GM18508 (cell line): ENCODE results near the gene CACNG1.
"Not testable (repeated sequence)": the region's sequence is repeated elsewhere in the genome, so short reads cannot be mapped to it uniquely, and the experiment has no call there.

Source experiments
- ATAC-seq: cut with Tn5 transposase; IDR thresholded peaks from one replicate; pipeline ENCODE4 v1.9.1; 2021; ENCODE audit warnings: moderate number of reproducible peaks; ENCODE audit not compliant: insufficient read depth, unreplicated experiment

CACNG1 gene

DNA sequence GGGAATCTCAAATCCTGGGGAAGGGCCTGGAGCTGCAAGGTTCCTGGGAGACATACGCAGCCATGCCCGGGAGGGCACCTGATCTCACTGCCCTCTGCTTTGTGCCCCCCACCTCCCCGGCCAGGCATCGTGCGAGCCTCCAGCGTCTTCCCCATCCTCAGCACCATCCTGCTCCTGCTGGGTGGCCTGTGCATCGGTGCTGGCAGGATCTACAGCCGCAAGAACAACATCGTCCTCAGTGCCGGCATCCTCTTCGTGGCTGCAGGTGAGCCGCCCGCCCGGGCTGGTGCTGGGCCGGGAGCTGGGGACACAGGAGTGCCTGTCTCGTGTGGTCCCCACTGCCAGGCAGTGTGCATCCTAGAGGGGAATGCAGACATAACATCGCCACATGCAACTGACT, 19.6 kb upstream of the CACNG1 start:
- no peak for ATAC-seq

DNA sequence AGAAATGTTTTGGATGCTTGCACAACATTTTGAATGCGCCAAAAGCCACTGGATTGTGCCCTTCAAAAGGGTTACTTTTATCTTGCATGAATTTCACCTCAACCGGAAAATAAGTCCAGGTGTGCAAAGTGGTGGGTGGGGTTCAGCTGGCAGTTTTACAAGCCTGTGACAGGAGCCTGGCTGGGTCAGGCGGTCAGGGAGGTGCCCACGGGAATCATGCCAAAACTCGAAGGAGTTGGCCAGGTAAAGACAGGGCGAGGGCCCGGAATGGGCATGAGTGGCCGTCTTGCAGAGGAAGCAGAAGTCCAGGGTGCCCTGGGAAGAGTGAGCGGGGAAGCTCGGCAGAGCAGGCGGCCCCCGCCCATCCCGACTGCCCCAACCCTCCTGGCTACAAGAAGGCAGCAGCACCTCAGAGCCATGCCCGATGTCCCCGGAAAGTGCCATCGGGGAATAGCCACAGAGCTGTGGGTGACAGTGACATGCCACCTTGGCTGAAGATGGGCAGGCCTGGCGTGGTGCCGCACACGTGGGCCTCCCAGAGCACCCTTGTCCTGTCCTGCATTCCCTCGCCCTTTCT, 19.1 kb upstream of the CACNG1 start:
- no peak for ATAC-seq

DNA sequence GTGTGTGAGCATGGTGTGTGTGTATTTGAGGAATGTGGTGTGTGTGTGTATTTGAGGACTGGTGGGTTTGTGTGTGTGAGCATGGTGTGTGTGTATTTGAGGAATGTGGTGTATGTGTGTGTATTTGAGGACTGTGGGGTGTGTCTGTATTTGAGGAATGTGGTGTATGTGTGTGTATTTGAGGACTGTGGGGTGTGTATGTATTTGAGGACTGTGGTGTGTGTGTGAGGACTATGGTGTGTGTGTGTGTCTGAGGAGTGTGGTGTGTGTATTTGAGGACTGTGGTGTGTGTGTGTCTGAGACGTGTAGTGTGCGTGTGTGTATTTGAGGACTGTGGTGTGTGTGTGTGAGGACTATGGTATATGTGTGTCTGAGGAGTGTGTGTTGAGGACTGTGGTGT, 18.0 kb upstream of the CACNG1 start:
- ATAC-seq: no peak

DNA sequence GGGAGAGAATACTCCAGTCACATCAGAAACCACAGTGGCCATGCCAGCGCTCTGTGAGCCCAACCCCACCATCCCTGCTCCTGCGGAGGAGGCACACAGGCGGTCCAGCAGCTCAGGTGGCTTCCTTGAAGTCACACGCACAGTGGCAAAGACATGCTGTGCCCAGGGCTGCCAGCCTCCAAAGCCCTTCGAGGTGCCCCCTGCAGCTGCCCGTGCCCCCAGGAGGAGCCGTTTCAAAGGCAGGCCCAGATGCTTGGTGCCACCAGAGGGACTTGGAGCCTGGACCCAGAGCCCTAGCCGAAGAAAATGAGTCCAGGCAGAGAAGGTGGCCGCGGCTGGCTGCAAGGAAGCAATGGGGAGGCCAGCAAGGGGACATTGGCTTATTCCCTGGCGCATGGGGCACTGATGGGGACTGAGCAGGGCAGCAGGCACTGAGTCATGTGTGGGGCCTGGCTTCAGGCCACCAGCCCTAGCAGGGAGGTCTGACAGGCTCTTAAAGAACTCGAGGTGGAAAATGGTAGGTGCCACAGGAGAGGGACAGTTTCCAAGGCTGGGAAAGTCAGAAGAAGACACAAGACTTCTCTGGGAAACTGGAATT, 17.2 kb upstream of the CACNG1 start:
- no peak for ATAC-seq

DNA sequence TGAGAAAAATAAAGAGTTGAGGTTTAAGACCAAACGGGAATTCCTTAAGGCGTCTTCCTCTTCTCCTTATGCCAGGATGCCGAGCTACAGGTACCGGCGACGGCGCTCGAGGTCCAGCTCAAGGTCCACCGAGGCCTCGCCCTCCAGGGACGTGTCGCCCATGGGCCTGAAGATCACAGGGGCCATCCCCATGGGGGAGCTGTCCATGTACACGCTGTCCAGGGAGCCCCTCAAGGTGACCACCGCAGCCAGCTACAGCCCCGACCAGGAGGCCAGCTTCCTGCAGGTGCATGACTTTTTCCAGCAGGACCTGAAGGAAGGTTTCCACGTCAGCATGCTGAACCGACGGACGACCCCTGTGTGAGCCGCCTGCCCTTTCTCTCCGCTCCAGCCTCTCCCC, 13.7 kb upstream of the CACNG1 start:
- ATAC-seq: no peak

DNA sequence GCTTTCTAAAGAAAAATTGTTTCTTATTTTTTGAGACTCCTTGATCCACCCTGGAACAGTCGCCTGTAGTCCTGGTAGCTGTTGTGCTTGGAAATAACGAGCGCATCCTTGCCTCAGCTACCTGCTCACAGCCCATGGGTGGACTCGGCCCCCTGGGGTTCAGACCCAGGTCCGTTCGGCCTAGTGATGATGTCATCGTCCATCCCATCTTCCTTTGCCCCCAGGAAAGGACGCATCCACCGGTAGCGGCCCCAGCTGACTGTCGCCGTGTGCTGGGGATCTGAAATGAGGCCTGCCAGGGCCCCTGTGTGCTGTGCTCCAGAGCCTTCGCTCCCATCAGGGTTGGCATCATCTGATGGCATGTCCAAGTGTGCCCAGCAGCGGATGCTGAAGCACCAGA, 12.0 kb upstream of the CACNG1 start:
- no peak for ATAC-seq

DNA sequence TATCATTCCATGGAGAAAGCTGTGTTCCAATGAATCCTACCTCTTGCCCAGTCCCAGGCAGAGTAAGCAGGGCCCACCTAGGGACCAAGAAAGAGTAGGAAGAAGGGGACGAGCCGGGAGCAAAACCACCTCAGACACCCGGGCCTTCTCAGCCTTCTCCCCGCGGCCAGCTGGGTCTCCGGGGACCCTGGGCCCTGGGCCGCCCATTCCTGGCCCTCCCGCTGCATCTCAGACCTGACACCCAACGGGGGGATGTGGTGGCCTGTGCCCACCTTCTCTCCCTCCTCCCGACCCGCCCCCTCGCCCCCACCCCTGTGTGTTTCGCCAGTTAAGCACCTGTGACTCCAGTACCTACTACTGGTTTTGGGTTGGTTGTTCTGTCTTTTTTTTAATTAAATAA, 11.4 kb upstream of the CACNG1 start:
- no peak for ATAC-seq

DNA sequence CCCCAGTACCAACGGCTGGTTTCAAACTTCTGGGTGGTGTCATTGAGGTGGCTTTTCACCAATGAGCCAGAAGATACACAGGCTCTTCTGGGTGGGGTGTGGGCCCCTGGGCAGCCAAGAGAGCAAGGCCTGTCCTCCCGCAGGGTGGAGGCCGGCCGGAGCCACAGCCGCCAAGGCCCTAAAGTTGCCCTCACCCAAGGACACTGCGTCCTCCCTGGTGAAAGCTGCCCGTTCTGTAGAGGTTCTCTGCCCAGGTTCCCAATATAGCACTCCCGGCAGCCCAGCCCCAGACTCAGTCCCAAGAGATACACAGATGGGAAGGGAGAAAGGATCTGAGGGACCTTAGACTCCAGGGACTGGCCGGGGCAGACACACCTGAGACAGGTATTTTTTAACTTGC, 10.7 kb upstream of the CACNG1 start:
- ATAC-seq: no peak

DNA sequence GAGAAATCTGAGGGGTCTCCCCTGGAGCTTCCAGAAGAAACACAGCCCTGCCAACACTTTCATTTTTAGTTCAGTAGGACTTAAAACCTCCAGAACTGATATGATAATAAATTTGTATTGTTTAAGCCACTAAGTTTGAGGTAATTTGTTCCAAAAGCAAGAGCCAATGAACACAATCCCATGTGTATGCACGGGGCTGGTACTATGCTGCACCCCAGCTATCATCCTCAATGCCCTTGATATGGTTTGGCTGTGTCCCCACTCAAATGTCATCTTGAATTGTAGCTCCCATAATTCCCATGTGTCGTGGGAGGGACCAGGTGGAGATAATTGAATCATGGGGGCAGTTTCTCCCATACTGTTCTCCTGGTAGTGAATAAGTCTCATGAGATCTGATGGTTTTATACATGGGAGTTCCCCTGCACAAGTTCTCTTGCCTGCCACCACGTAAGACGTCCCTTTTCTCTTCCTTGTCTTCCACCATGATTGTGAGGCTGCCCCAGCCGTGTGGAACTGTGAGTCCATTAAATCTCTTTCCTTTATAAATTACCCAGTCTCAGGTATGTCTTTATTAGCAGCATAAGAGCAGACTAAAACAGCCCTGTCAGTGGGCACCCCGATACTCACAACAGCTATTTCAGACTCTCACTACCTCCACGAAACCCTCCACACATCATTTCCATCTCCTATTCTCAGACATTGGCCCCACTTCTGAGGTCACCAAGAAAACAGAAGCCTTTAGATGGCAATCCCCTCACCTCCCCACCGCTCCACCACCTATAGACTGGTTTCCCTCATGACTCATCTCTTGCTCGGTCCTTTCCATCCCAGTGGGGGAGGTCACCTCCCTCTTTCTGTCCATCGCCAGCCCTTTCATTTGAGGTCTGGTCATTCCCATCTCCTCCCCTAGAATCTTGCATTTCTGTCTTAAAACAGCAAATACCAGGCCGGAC, 8.9 kb upstream of the CACNG1 start:
- peak; percentile 60 for ATAC-seq

DNA sequence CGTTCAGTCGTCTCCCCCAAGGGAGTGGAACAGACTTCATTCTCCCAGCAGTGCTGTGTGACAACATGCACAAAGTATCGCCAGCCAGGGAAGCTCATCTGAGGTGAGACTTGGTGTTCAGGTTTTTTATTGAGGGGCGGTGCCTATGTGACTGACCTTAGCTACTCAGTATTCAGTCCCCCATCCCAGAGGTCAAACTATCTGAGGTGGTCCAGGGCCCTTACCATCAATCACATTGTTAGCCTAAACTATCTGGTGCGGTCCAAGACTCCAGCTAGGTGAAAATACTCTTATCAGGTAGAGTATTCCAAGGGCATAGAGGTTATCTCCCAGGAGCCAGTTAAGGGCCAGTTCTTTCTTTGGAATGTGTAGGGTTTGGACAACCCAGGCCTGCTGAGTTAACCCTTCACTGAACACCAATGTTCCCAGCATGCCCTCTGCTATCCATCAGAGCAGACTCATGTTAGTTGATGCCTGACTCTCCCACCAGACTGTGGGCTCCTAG, 5.4 kb upstream of the CACNG1 start:
- no peak for ATAC-seq

DNA sequence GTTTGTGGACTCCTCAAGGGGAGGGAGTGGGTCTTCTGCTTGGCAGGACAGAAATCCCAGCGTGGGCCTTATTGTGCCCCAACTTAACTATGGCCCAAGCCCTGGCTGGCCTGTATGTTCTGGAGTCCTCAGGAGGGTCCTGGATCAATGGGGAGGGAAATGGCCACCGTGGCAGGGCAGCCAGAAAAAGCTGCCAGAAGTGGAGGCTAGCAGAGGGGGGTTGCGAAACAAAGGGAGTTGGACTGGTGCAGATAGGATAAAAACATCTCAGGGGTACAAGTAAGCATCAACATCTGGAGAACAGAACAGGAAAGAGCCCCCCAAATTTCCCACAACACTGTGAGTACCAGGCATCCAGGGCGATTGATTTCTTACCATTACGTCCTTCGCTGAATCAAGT, 3.7 kb upstream of the CACNG1 start:
- no peak for ATAC-seq

DNA sequence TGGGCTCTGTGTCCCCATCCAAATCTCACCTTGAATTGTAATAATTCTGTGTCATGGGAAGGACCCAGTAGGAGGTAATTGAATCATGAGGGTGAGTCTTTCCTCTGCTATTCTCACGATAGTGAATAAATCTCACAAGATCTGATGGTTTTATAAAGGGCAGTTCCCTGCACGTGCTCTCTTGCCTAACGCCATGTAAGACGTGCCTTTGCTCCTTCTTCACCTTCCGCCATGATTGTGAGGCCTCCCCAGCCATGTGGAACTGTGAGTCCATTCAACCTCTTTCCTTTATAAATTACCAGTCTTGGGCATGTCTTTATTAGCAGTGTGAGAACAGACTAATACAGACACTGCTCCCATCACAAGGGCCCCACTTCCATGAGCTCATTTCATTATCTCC, 3.2 kb upstream of the CACNG1 start:
- not testable (repeated sequence) for ATAC-seq

DNA sequence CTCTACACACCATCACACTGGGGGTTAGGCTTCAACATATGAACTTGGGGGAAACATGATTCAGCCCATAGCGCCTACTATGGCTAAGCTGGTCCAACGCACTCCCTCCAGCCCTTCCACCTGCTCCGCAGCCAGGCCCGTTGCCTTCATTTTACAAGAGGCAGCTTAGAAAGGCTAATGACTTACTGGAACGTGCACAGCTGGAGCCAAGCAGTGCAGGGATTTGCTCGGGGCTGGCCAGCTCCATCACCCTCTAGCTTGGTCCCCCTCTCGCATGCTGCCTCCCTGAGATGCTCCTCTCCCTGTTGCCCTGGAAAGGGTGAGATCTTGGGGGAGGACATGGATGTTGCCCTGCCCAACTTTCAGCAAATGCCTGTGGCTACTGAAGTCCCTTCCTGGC, 2.8 kb upstream of the CACNG1 start:
- no peak for ATAC-seq

DNA sequence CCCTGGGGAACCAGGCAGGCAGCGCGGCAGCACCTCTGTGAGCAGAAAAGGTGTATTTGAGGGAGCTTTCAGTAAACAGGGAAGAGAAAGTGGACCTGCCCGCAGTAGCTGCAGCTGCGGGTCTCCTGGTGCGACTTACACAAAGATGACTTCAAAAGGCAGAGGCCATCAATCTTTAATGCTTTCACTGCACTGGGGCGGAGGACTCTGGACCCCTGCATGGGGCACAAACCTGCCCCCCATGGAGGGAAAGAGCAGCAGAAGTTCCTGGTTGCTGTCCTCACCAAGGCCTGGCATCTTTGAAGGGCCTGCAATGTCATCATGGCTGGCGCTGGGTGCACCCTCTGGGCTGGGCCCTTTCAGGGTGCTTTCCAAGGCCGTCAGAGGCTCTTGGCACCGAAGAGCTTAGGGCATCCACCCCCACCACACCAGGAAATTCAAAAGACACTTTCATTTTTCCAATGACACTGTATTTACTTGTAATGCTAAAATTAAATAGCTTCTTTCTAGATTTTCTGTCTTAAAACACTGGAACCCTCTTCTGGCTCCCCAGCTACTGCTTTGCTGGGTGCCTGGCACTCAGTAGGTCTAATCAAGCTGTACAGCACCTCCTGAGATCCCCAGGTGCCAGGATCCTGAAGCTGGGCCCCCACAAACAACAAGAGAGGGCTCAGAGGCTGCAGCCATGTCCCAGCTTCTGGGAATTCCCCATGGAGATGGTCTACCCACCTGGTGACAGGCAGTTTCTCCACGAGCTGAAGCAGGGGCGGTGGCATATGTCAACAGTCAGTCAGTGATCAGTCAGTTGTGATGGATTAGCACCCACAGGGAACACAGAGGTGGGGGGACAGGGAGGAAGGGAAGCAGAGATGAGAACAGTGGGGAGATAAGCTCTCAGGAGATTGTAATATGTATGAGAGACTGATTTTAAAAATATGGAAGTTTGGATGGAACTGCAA, 2.1 kb upstream of the CACNG1 start:
- no peak for ATAC-seq

DNA sequence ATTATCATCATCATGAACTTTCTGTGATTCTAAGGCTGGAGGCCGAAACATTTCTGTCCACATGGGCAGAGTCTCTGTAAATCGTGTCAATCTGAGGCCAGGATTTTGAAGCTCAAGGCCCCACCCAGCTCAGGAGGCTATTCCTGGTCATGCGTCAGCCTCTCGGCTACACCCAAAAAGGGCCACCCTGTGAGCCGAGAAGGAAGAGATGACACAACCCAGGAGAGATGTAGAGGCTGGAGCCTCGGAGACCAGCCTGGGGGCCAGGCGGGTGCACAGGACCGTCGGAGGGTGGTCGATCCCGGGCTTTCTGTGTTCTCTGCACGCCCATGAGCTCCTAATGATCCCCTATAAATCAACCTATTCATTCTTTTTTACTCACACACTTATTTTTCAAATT, 1.1 kb upstream of the CACNG1 start:
- no peak for ATAC-seq

DNA sequence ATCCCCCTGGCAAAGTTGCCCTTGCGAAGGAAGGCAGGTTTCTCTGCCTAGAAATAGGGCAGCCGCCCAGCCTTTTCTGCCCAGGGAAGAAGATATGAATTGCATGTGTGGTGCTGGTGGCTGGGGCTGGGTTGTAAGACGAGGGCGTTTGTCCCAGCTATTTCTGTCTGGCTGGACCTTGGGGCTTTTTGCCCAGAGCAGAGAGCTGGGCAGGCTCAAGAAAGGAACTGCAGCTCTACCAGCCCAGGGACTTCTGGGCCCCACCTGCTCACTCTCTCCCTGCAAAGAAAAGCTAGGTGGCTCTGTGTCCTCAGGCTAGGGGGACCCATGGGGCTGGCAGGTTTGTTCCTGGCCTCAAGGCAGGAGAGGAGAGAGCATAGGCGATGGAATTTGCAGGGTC, 586 bp downstream of the CACNG1 start:
- no peak for ATAC-seq

DNA sequence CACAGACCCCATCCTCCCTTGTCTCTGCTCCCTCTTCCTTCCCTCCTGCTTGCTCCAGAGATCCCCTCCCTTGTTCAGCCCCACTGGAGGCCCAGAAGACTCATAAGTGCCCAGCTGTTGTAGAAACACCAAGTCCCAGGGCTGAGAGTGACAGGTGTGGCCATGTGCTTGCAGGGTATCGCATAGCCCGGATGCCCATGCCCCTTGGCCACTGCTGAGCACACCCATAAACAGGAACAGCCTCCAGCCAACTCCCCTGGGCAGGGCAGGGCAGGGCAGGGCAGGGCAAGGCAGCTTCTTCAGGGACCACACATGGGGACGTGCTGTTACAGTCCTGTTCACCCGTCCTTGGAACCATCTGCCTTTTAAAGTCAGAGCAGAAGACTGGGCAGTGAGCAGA, 2.0 kb downstream of the CACNG1 start:
- no peak for ATAC-seq

DNA sequence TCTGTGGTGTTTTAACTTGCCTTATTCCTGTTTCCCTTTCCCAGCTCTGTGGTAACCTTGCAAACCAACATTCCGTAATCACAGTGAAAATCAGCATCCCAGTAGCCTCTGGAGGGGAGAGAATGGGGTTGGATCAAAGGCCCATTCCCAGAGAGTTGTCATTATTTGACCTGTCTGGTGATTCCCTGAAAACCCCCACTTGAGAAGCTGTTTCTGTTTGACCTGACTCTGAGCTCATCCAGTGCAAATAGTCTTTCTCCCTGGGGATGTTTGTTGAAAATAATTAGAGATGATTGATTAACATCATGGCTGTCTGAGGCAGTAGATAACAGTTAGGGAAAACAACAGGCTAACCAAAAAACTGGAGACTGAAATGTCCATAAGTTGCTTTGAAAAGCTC, 3.0 kb downstream of the CACNG1 start:
- no peak for ATAC-seq

DNA sequence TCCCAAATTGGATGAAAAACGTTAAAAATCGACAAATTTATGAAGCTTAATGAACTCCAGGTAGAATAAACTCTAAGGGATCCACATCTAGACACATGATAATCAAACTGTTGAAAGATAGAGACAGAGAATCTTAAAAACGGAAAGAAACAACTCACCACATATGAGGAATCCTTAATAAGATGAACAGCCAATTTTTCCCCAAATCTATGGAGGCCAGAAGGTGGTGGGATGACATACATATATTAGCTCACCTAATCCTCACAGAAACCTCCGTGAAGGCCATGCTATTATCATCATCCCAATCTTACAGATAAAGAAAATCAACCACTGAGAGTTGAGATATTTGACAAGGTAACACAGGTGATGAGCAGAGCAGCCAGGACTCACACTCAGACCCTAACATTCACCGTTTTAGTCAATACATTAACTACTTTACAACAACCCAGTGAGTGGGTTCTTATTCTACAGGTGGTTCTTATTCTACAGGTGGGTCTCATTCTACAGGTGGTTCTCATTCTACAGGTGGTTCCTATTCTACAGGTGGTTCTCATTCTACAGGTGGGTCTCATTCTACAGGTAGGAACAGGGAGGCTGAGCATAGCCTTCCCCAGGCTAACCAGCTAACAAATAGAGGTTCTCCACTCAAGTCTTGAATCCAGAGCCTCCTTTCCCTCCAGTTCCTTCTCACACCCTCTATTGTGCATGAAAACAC, 4.8 kb downstream of the CACNG1 start:
- ATAC-seq: no peak

DNA sequence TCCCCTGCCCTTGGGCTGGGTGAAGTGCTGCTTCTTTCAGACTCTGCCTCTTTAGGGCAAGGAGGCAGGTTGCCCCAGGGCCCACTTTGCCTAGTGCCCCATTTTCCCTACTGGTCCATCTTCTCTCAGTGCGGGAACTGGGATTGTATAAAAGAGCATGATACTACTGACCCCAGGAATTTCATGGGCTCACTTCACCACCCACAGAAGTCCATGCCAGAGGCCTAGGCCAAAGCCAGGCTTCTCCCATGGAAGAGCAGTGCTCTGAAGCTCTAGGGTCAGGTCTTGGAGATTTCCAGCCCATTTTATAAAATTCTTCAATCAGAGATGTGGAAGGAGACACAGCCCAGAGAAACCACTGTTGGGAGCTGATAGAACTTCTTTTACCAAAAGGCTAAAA, 5.7 kb downstream of the CACNG1 start:
- ATAC-seq: no peak
